PC-3 (cell line): ENCODE results near the gene SRSF10.

Source experiments
- CTCF ChIP-seq: fragments of 300-600 bp; sonication (generic); conservative IDR thresholded peaks from 2 replicates; pipeline ENCODE4 v1.5.1; 2017; ENCODE audit warnings: antibody characterized with exemption, low read depth, mild to moderate bottlenecking, low read length
- EZH2 ChIP-seq: fragments of 300-600 bp; sonication (generic); IDR thresholded peaks from one replicate; pipeline ENCODE4 v1.6.1; 2017; ENCODE audit warnings: antibody characterized with exemption, mild to moderate bottlenecking, low read length; ENCODE audit not compliant: unreplicated experiment
- EZH2phosphoT487 ChIP-seq: fragments of 300-600 bp; sonication (generic); IDR thresholded peaks from 2 replicates; pipeline ENCODE4 v1.6.1; 2018; ENCODE audit warnings: mild to moderate bottlenecking, antibody characterized with exemption, low read length, borderline replicate concordance

- TF ChIP-seq CTCF (no peak), EZH2phosphoT487 (no peak), EZH2 (no peak)
Measured at GRCh38 chr1:23995431-23995837, 15.3 kb upstream of the SRSF10 start.
